Measurements from ENCODE around the gene KCNJ3.
"Not testable (repeated sequence)": the region's sequence is repeated elsewhere in the genome, so short reads cannot be mapped to it uniquely, and the experiment has no call there.

Gene KCNJ3

DNA sequence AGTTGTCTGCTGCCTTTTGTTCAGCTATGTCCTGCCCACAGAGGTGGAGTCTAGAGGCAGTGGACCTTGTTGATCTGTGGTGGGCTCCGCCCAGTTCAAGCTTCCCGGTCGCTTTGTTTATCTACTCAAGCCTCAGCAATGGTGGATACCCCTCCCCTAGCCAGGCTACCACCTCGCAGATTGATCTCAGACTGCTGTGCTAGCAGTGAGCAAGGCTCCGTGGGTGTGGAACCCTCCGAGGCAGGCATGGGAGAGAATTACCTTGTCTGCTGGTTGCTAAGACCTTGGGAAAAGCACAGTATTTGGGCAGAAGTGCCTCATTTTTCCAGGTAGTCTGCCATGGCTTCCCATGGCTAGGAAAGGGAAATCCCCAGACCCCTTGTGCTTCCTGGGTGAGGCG is 146.0 kb downstream of the KCNJ3 start:
- H3K4me3 ChIP-seq (ENCODE audit: low read length), result no peak overlapping the region
- TF ChIP-seq ZNF274 (IDR thresholded peaks at IDR 0.05; ENCODE audit: low read depth, low read length), result no peak

DNA sequence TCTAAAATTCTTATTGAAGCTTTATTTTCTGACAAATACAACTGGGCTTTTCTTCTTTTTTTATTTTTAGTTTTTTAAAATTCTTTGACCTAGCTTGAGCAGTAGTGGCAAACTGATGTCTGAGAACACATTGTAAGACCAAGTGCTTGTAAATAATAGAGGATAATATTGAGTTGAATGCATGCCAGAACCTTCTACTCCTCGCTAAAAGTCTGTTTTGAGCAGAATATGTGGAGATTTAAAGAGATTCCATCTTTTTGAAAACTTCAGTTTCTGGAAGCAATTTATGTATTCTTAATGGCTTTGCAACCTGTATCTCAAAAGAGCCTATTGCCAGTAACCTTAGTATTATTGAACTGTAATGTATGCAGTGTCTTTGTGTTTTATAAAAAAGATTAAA is 148.3 kb downstream of the KCNJ3 start:
- no peak for TF ChIP-seq ZNF274 (IDR thresholded peaks at IDR 0.05; ENCODE audit: low read depth, low read length)
- H3K4me3 ChIP-seq (ENCODE audit: low read length), result no peak overlapping the region

DNA sequence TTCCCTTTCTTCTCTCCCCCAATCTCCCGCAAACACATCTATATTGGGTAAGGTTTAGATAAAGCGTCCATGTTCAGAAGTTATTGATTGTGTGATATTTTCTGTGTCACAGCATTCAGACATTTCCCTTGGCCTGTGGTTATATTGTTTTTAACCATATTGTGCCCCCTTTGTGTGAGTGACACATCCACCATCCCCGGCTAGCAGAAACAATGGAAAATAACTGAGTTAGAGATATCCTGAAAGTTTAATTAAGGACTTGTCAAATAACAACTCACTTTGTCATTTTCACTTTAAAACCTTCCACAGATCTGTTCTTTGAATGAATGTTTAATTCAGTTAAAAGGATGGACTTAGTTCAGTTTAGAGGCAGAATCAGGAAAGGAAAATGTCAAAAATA is 151.0 kb downstream of the KCNJ3 start:
- TF ChIP-seq ZNF274 (IDR thresholded peaks at IDR 0.05; ENCODE audit: low read depth, low read length), result no peak
- H3K4me3 ChIP-seq (ENCODE audit: low read length), result no peak overlapping the region

DNA sequence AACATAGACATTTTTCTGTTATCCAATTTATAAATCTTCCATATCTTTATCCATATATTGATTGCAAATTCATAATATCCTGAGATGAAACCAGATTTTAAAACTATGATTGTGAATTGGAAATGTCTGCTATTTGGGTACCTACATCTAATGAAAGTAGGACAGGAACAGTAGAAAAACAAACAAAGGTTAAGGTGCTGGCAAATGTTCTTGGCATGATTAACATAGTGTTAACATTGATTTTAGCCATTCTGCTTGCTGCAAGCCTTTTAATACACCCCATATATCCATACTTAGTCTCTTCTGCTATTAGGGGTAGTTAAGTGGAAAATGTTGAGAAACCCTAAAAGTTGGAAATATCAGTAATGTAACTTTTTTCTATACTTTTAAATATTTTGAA is 152.0 kb downstream of the KCNJ3 start:
- H3K4me3 ChIP-seq (ENCODE audit: low read length), result no peak overlapping the region
- no peak for TF ChIP-seq ZNF274 (IDR thresholded peaks at IDR 0.05; ENCODE audit: low read depth, low read length)

DNA sequence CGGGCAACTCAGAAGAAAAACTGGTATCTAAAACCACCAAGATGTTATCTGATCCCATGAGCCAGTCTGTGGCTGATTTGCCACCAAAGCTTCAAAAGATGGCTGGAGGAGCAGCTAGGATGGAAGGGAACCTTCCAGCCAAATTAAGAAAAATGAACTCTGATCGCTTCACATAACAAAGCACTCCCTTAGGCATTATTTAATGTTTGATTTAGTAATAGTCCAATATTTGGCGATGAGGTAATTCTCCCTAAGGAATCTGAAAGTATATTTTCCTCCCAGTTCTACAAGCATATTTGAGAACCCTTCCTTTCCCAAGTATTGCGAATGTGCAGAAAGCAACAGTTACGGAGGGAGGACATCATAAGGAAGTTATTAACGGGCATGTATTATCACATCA is 156.6 kb downstream of the KCNJ3 start:
- H3K4me3 ChIP-seq (ENCODE audit: low read length), result no peak overlapping the region
- no peak for TF ChIP-seq ZNF274 (IDR thresholded peaks at IDR 0.05; ENCODE audit: low read depth, low read length)

DNA sequence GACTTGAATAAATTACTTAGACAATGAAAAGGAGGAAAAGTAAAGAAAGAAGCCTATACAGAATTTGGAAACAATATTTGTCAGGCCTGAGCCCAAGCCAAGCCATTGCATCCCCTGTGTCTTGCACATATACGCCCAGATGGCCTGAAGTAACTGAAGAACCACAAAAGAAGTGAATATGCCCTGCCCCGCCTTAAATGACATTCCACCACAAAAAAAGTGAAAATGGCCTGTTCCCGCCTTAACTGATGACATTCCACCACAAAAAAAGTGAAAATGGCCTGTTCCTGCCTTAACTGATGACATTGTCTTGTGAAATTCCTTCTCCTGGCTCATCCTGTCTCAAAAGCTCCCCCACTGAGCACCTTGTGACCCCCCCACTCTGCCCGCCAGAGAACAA is 168.7 kb downstream of the KCNJ3 start:
- H3K4me3 ChIP-seq (ENCODE audit: low read length), result not testable (repeated sequence)

DNA sequence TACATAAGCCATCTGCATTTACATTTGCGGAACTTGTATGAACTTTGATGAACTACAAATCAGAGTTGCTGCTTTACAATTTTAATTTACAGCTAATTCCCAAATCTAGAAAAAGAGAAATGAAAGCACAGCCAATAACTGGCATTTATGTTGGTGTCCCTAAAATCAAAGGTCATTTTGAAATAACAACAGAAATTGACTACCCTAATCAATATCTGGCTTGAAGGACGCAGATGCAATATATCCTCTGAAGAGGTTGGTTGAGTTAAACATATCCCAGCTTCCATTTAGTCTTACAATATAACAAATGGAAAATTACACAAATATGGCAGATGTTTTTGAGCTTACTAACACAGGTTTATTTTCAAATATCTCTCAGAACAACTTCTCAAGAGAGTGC is 177.5 kb downstream of the KCNJ3 start:
- no peak overlapping the region for H3K4me3 ChIP-seq (ENCODE audit: low read length)
- no peak for TF ChIP-seq ZNF274 (IDR thresholded peaks at IDR 0.05; ENCODE audit: low read depth, low read length)

DNA sequence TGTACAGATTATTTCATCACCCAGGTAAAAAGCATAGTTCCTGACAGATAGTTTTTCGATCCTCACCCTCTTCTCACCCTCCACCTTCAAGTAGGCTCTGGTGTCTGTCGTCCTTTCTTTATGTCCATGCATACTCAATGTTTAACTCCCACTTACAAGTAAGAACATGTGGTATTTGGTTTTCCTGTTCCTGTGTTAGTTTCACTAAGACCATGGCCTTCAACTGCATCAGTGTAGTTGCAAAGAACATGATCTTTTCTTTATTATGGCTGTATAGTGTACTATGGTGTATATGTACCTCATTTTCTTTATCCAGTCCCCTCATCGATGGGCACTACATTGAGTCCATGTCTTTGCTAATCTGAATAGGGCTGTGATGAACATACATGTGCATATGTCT is 184.2 kb downstream of the KCNJ3 start:
- no peak overlapping the region for H3K4me3 ChIP-seq (ENCODE audit: low read length)
- TF ChIP-seq ZNF274 (IDR thresholded peaks at IDR 0.05; ENCODE audit: low read depth, low read length), result no peak

DNA sequence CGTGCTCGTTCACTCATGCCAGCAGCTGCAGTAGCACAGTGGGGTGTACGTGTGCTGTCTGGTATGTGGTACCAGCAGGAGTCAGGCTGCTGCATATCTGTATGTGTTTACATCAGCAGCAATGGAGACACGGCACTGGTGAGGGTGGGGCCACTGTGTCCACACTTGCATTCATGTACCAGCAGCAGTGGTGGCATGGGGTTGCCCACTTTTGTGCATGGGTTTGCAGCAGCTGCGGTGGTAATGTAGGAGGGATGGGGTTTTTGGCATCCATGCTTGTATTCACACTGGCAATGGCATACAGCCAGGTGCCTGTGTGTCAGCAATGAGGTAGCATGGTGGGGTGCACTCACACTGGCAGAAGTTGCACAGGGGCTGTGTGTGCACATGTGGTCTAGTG is 187.8 kb downstream of the KCNJ3 start:
- TF ChIP-seq ZNF274 (IDR thresholded peaks at IDR 0.05; ENCODE audit: low read depth, low read length), result no peak
- H3K4me3 ChIP-seq (ENCODE audit: low read length), result no peak overlapping the region

DNA sequence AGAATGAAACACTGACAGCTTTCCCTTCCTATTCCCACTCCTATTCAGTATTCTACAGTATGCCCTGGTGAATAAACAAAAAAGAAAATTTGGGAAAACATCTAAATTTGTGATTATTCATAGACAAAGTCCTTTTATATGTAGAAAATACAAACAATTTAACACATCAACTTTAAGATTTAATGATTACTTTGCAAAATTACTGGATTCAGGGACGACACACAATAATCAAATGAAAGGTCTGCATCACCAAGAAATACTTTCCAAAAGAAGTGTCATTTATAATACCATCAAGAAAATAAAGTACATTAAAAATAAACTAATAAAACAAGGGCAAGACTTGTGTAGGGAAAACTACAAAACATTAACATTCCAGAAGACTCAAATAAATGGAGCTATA is 199.8 kb downstream of the KCNJ3 start:
- H3K4me3 ChIP-seq (ENCODE audit: low read length), result no peak overlapping the region
- no peak for TF ChIP-seq ZNF274 (IDR thresholded peaks at IDR 0.05; ENCODE audit: low read depth, low read length)

DNA sequence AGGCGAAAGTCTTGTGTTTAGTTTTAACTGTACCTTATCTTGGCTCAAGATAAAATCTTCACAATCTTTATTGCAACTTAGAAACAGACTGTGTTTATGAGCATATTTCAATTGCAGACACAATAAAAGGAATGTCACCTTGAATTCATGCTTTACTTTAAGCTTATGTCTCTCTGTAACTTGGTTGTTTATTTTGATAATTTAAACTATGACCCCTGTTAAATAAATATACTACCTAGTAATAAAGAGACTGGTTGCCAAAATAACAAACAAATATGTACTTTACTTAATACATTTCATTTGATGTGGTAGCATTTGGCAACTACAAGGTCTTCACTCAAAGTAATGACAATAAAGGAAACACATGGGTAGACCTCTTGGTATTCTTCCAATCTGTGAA is 202.6 kb downstream of the KCNJ3 start:
- TF ChIP-seq ZNF274 (IDR thresholded peaks at IDR 0.05; ENCODE audit: low read depth, low read length), result no peak
- no peak overlapping the region for H3K4me3 ChIP-seq (ENCODE audit: low read length)

Measured in GM08714 (cell line).